Endothelial cell of umbilical vein (primary cell): Measurements from ENCODE around the gene SEZ6L2. TPM values are rescaled to one million over a fixed set of nuclear protein-coding genes. Genes with fewer than 3 reads are reported as not detected.

Experiments used
- BruUV-seq: library from RNA; stranded (reverse); fragments of 400-500 nt; replicated peaks from 2 replicates; lab custom pipeline; 2021; lab: Mats Ljungman, UMichigan
- CTCF ChIA-PET: fragments of 300-600, 350-600 bp; sonication (Branson Sonifier 250); formaldehyde crosslinking; loops from one replicate; lab custom pipeline; 2021; ENCODE audit warnings: antibody characterized with exemption, inconsistent platforms; lab: Charles Lee
- POLR2A ChIA-PET: fragments of 300-600, 350-600 bp; sonication (Branson Sonifier 250); formaldehyde crosslinking; loops from one replicate; lab custom pipeline; 2021; ENCODE audit warnings: antibody characterized with exemption, inconsistent platforms; lab: Charles Lee
- DNase-seq: peaks from one replicate; pipeline ENCODE4 v3.0.0-alpha.2; 2011; ENCODE audit warnings: low read depth, low spot score
- FAIRE-seq: peaks from 2 replicates; lab custom pipeline; 2011; peaks lifted over from hg19 to GRCh38; lab: Jason Lieb, UNC
- H2AFZ ChIP-seq: 2 replicates; pipeline ENCODE4 v1.6.0; 2012; ENCODE audit warnings: low read depth, low read length, control low read depth, inconsistent platforms
- H3K27ac ChIP-seq: 2 replicates; pipeline ENCODE4 v1.5.1; 2011; ENCODE audit warnings: low read depth, mild to moderate bottlenecking, control low read depth, low read length, moderate library complexity; ENCODE audit not compliant: insufficient read depth
- H3K27me3 ChIP-seq, 2 experiments: 2 replicates each; pipeline versions ENCODE4 v1.6.0 to v1.6.1; 2011; ENCODE audit warnings: low read length in 2 of 2, mixed read lengths in 1 of 2; ENCODE audit not compliant: control insufficient read depth in 2 of 2, insufficient read depth in 2 of 2
- H3K36me3 ChIP-seq, 2 experiments: 2 replicates in 1 of 2; 3 replicates in 1 of 2; pipeline ENCODE4 v1.5.1; 2011; ENCODE audit warnings: low read length in 2 of 2, mild to moderate bottlenecking in 1 of 2, moderate library complexity in 1 of 2; ENCODE audit not compliant: control insufficient read depth in 2 of 2, insufficient read depth in 2 of 2; ENCODE audit errors: extremely low read depth in 1 of 2
- H3K4me1 ChIP-seq: 3 replicates; pipeline ENCODE4 v1.5.1; 2011; ENCODE audit warnings: mild to moderate bottlenecking, low read length; ENCODE audit not compliant: control insufficient read depth, insufficient read depth; ENCODE audit errors: extremely low read depth
- H3K4me2 ChIP-seq: 2 replicates; pipeline ENCODE4 v1.6.1; 2011; ENCODE audit warnings: low read length, control low read depth, mixed read lengths; ENCODE audit not compliant: insufficient read depth
- H3K4me3 ChIP-seq, 3 experiments: fragments of 200-600 bp in 1 of 3; sonication (generic), shearing (Covaris generic) in 1 of 3; replicated peaks in 1 of 3; 2 replicates each; pipeline ENCODE4 v1.5.1; 2011 to 2016; ENCODE audit warnings: control low read depth in 3 of 3, low read length in 3 of 3, mild to moderate bottlenecking in 2 of 3, inconsistent platforms in 1 of 3, low read depth in 1 of 3, moderate library complexity in 1 of 3; ENCODE audit not compliant: insufficient read depth in 1 of 3
- H3K79me2 ChIP-seq: 2 replicates; pipeline ENCODE4 v1.6.0; 2012; ENCODE audit warnings: low read length, inconsistent platforms; ENCODE audit not compliant: control insufficient read depth, insufficient read depth
- H3K9ac ChIP-seq: replicated peaks from 2 replicates; pipeline ENCODE3; 2011; ENCODE audit warnings: low read length, control low read depth; ENCODE audit not compliant: insufficient read depth; ENCODE audit errors: extremely low read depth
- H3K9me1 ChIP-seq: replicated peaks from 3 replicates; pipeline ENCODE4 v1.6.0; 2011; ENCODE audit warnings: mild to moderate bottlenecking, low read length; ENCODE audit not compliant: control insufficient read depth, insufficient read depth; ENCODE audit errors: extremely low read depth
- H3K9me3 ChIP-seq: replicated peaks from 2 replicates; pipeline ENCODE4 v1.5.1; 2012; ENCODE audit warnings: low read length, inconsistent platforms; ENCODE audit not compliant: control insufficient read depth, insufficient read depth
- H4K20me1 ChIP-seq: replicated peaks from 2 replicates; pipeline ENCODE3; 2011; ENCODE audit warnings: mild to moderate bottlenecking, low read length; ENCODE audit not compliant: control insufficient read depth, insufficient read depth; ENCODE audit errors: extremely low read depth
- EZH2 ChIP-seq: IDR thresholded peaks from 2 replicates; pipeline ENCODE4 v1.6.1; 2012; ENCODE audit warnings: borderline replicate concordance, low read depth, mild to moderate bottlenecking, moderate library complexity, low read length, inconsistent platforms; ENCODE audit not compliant: severe bottlenecking
- FOS ChIP-seq: IDR thresholded peaks from 2 replicates; pipeline ENCODE4 v1.6.1; 2011; ENCODE audit warnings: mild to moderate bottlenecking, low read length, moderate library complexity, borderline replicate concordance; ENCODE audit not compliant: insufficient read depth
- GATA2 ChIP-seq: IDR thresholded peaks from 2 replicates; pipeline ENCODE4 v1.7.0; 2011; ENCODE audit warnings: low read depth, mild to moderate bottlenecking, moderate library complexity, mixed read lengths, low read length; ENCODE audit not compliant: insufficient read length, insufficient read depth
- JUN ChIP-seq: IDR thresholded peaks from 2 replicates; pipeline ENCODE4 v1.6.1; 2011; ENCODE audit warnings: borderline replicate concordance, low read depth; ENCODE audit not compliant: insufficient read length, insufficient read depth
- MYC ChIP-seq: IDR thresholded peaks from one replicate; pipeline ENCODE4 v1.6.1; 2011; ENCODE audit warnings: mild to moderate bottlenecking, low read depth, low read length
- POLR2A ChIP-seq: IDR thresholded peaks from 2 replicates; pipeline ENCODE4 v1.6.1; 2012; ENCODE audit warnings: low read depth, mild to moderate bottlenecking, control low read depth, low read length
- POLR2AphosphoS5 ChIP-seq: IDR thresholded peaks from 2 replicates; pipeline ENCODE4 v1.6.1; 2012; ENCODE audit warnings: low read depth, mild to moderate bottlenecking, control low read depth, low read length, moderate library complexity; ENCODE audit not compliant: insufficient read depth
- dilution Hi-C: fragments of 300-500 bp; cut with MboI; formaldehyde crosslinking; loops from one replicate; pipeline ENCODE4 v1.15.0; 2019; ENCODE audit warnings: low sequenced_read_pairs; ENCODE audit not compliant: extremely low pct_ligation_motif_present
- intact Hi-C: fragments of 100-400 bp; cut with micrococcal nuclease; formaldehyde crosslinking; loops from one replicate; pipeline ENCODE4 v1.10.0; 2022
- polyA plus RNA-seq, 4 experiments: library from polyadenylated mRNA; depleted of rRNA in 3 of 4; stranded (reverse) in 3 of 4; unstranded in 1 of 4; fragments of >200 nt; gene quantifications; 2 replicates each; pipeline versions ENCODE4 v1.2.1 to v1.2.3, GENCODE V29; 2011 to 2012; ENCODE audit warnings: missing spikeins in 1 of 4
- total RNA-seq: library from RNA; stranded (reverse); gene quantifications from 2 replicates; pipeline ENCODE4 v1.2.3, GENCODE V29; 2021
- TF ChIP-seq, protein P1 (sequence below), 2 donors: IDR thresholded peaks; 1 replicate in 1 of 2; 2 replicates in 1 of 2; pipeline ENCODE4 v1.5.1; 2011; ENCODE audit warnings: low read length in 2 of 2, mild to moderate bottlenecking in 2 of 2, moderate library complexity in 2 of 2, control low read depth in 1 of 2, inconsistent platforms in 1 of 2, low read depth in 1 of 2; ENCODE audit not compliant: insufficient read depth in 1 of 2; ENCODE audit errors: extremely low read depth in 1 of 2
- TF ChIP-seq, protein P2 (sequence below): IDR thresholded peaks from 2 replicates; pipeline ENCODE4 v1.6.1; 2011; ENCODE audit not compliant: insufficient read depth, insufficient read length

Gene SEZ6L2
- total and polyA plus RNA-seq, 2 donors (not counting 3 experiments of a cell fraction or from before 2014, with no cell fraction given), result 2.4 to 4.5 TPM

DNA sequence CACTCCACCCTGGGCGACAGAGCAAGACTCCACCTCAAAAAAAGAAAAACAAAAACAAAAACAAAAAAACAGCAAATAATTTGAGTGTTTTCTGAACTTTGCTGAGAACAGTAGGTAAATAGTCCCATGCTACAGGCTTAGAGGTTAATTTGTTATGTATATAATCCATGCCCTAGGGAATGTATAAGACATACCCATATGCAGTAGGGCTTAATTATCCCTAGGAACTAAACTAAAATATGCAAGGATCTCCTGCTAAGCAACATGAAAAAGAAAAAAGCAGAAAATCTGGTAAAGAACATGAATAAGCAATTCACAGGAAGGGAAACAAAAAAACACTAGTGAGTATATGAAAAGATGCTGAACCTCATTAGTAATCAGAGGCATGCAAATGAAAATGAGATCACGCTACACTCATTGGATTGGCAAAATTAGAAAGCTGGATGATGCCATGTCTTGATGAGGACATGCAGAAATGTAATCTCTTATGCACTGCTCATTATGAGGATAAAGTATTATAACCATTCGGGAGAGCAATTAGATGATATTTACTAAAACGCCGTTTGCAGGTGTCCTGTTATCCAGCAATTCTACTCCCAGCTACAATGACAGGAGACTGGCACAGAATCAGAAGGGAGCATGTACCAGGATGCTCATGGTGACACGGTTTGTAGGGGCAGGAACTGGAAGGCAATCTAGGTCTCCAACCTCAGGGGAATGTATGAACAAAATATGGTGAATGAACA is 21.1 kb upstream of the SEZ6L2 start:
- DNase-seq, result no peak
- H2AFZ ChIP-seq, result no peak overlapping the region
- H4K20me1 ChIP-seq, result no peaks in the 10 kb centered on the region
- no peak overlapping the region for H3K4me3 ChIP-seq
- CTCF ChIA-PET, result interaction anchor here (1.2 kb wide), 3 partner anchors 72 to 86 kb away, joined by 3 to 4 read pairs (median 3); no protein-coding TSS in a partner anchor
- H3K9ac ChIP-seq, result no peak overlapping the region
- no peaks in the 10 kb centered on the region for H3K27me3 ChIP-seq
- no peak for FAIRE-seq
- POLR2A ChIA-PET, result no interaction called here
- BruUV-seq, result no TSS peak
- H3K27ac ChIP-seq, result no peak overlapping the region
- peaks cover 3 to 8% of the 10 kb centered on the region in 2 experiments for H3K36me3 ChIP-seq
- no peak overlapping the region for H3K4me2 ChIP-seq
- intact Hi-C loops, result no loop called here
- H3K79me2 ChIP-seq, result peaks cover 9% of the 10 kb centered on the region
- TF ChIP-seq, protein P1, sequence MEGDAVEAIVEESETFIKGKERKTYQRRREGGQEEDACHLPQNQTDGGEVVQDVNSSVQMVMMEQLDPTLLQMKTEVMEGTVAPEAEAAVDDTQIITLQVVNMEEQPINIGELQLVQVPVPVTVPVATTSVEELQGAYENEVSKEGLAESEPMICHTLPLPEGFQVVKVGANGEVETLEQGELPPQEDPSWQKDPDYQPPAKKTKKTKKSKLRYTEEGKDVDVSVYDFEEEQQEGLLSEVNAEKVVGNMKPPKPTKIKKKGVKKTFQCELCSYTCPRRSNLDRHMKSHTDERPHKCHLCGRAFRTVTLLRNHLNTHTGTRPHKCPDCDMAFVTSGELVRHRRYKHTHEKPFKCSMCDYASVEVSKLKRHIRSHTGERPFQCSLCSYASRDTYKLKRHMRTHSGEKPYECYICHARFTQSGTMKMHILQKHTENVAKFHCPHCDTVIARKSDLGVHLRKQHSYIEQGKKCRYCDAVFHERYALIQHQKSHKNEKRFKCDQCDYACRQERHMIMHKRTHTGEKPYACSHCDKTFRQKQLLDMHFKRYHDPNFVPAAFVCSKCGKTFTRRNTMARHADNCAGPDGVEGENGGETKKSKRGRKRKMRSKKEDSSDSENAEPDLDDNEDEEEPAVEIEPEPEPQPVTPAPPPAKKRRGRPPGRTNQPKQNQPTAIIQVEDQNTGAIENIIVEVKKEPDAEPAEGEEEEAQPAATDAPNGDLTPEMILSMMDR (IDR thresholded peaks at IDR 0.05; ENCODE audit: extremely low read depth in 1 of 2, insufficient read depth in 1 of 2, low read depth in 1 of 2, low read length in 2 of 2), result no peak
- TF ChIP-seq FOS (no peak), EZH2 (no peak)
- H3K9me1 ChIP-seq, result no peaks in the 10 kb centered on the region
- H3K4me1 ChIP-seq, result peaks cover 10% of the 10 kb centered on the region
- no peaks in the 10 kb centered on the region for H3K9me3 ChIP-seq
- dilution Hi-C loops, result no loop called here

DNA sequence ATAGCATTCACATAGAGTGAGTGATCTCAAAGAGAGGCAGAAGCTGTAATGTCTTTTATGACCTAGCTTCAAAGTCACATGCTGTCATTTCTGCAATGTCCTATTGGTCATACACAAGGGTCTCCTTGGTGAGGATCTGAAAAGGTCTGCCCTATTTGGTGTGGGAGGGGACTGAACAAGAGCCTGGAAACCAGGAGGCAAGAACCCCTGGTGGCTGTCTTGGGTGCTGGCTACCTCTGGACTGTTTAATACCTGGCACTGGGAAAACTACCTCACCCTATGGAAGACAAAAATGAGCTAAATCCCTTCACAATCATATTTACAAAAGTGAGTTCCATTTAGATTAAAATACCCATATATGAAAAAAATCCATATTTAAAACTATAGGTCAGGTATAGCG is 17.6 kb upstream of the SEZ6L2 start:
- no peak overlapping the region for H3K4me3 ChIP-seq
- BruUV-seq, result no TSS peak
- no peaks in the 10 kb centered on the region for H3K9me3 ChIP-seq
- ChIA-PET CTCF (interaction anchor here (1.0 to 1.8 kb wide), 3 partner anchors 9 to 44 kb away, joined by 3 to 8 read pairs (median 4); partner anchors contain the start of genes KCTD13 and TMEM219), POLR2A (no interaction called here)
- H3K9ac ChIP-seq, result no peak overlapping the region
- FAIRE-seq (no peak), DNase-seq (no peak)
- H3K36me3 ChIP-seq, result peaks cover 0 to 5% of the 10 kb centered on the region in 2 experiments
- peaks cover 2% of the 10 kb centered on the region for H3K79me2 ChIP-seq
- no peak overlapping the region for H2AFZ ChIP-seq
- H3K4me2 ChIP-seq, result no peak overlapping the region
- intact Hi-C loops (no loop called here), dilution Hi-C loops (no loop called here)
- H3K27ac ChIP-seq, result no peak overlapping the region
- H3K4me1 ChIP-seq, result peaks cover 4% of the 10 kb centered on the region
- TF ChIP-seq EZH2 (no peak), FOS (no peak), MYC (no peak), GATA2 (no peak), POLR2AphosphoS5 (no peak), JUN (no peak), POLR2A (no peak)
- TF ChIP-seq, protein P1 (IDR thresholded peaks at IDR 0.05; ENCODE audit: extremely low read depth in 1 of 2, insufficient read depth in 1 of 2, low read depth in 1 of 2, low read length in 2 of 2), result no peak
- TF ChIP-seq, protein P2, sequence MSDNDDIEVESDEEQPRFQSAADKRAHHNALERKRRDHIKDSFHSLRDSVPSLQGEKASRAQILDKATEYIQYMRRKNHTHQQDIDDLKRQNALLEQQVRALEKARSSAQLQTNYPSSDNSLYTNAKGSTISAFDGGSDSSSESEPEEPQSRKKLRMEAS, result no peak
- H3K27me3 ChIP-seq, result no peaks in the 10 kb centered on the region
- no peaks in the 10 kb centered on the region for H4K20me1 ChIP-seq
- no peaks in the 10 kb centered on the region for H3K9me1 ChIP-seq
